Caco-2 (cell line): Measurements from ENCODE around the gene ATP8A2. TPM values are rescaled to one million over a fixed set of nuclear protein-coding genes. Genes with fewer than 3 reads are reported as not detected.

Experiments used
- BruUV-seq: library from RNA; stranded (reverse); fragments of 400-500 nt; replicated peaks from 2 replicates; lab custom pipeline; 2021; lab: Mats Ljungman, UMichigan
- CTCF ChIA-PET: fragments of 300-600 bp; sonication (Branson Sonifier 250); formaldehyde crosslinking; loops from one replicate; lab custom pipeline; 2022; ENCODE audit warnings: antibody characterized with exemption; lab: Charles Lee
- POLR2A ChIA-PET: fragments of 300-600 bp; sonication (Branson Sonifier 250); formaldehyde crosslinking; loops from one replicate; lab custom pipeline; 2022; ENCODE audit warnings: antibody characterized with exemption; lab: Charles Lee
- DNase-seq, 2 experiments: peaks; one replicate each; pipeline versions ENCODE4 v3.0.0 to v3.0.0-alpha.2; 2020 to 2022
- H3K27me3 ChIP-seq: replicated peaks from 2 replicates; pipeline ENCODE4 v1.6.0; 2011; ENCODE audit warnings: low read length; ENCODE audit not compliant: control insufficient read depth, insufficient read depth
- H3K36me3 ChIP-seq: 2 replicates; pipeline ENCODE4 v1.5.1; 2011; ENCODE audit warnings: low read length; ENCODE audit not compliant: control insufficient read depth, insufficient read depth
- H3K4me1 ChIP-seq: fragments of 250-450 bp; sonication (Bioruptor Pico); 2 replicates; pipeline ENCODE4 v1.5.1; 2020; ENCODE audit warnings: mild to moderate bottlenecking
- H3K4me3 ChIP-seq: 2 replicates; pipeline ENCODE4 v1.5.1; 2011; ENCODE audit warnings: low read depth, mild to moderate bottlenecking, control low read depth, low read length
- H3K9me3 ChIP-seq: fragments of 250-450 bp; sonication (Bioruptor Pico); 2 replicates; pipeline ENCODE4 v1.5.1; 2020; ENCODE audit warnings: mild to moderate bottlenecking, moderate library complexity
- H3K27ac Mint-ChIP-seq: one replicate; pipeline ENCODE4 v1.8.0; 2022; ENCODE audit warnings: mixed read lengths; ENCODE audit not compliant: unreplicated experiment
- H3K27me3 Mint-ChIP-seq: one replicate; pipeline ENCODE4 v1.8.0; 2022; ENCODE audit warnings: mixed read lengths; ENCODE audit not compliant: insufficient read depth, unreplicated experiment
- H3K36me3 Mint-ChIP-seq: one replicate; pipeline ENCODE4 v1.8.0; 2022; ENCODE audit warnings: mild to moderate bottlenecking, mixed read lengths; ENCODE audit not compliant: insufficient read depth, unreplicated experiment
- H3K4me1 Mint-ChIP-seq: one replicate; pipeline ENCODE4 v1.8.0; 2022; ENCODE audit warnings: low read depth, mixed read lengths; ENCODE audit not compliant: unreplicated experiment
- H3K4me3 Mint-ChIP-seq: one replicate; pipeline ENCODE4 v1.8.0; 2022; ENCODE audit warnings: mild to moderate bottlenecking, moderate library complexity, mixed read lengths; ENCODE audit not compliant: unreplicated experiment
- H3K9me3 Mint-ChIP-seq: one replicate; pipeline ENCODE4 v1.8.0; 2022; ENCODE audit warnings: mixed read lengths; ENCODE audit not compliant: unreplicated experiment
- intact Hi-C: fragments of 100-400 bp; cut with micrococcal nuclease; formaldehyde crosslinking; loops from one replicate; pipeline ENCODE4 v1.10.0; 2022; ENCODE audit not compliant: unreplicated experiment
- total RNA-seq: library from RNA; stranded (reverse); gene quantifications from 2 replicates; pipeline ENCODE4 v1.2.3, GENCODE V29; 2022
- TF ChIP-seq, protein P1 (sequence below), 2 experiments: fragments of 200-600 bp in 1 of 2; IDR thresholded peaks; 1 replicate in 1 of 2; 2 replicates in 1 of 2; pipeline versions ENCODE4 v1.5.1 to v1.8.0; 2011 to 2022; ENCODE audit warnings: antibody characterized with exemption in 1 of 2, control low read depth in 1 of 2, inconsistent platforms in 1 of 2, low read depth in 1 of 2, low read length in 1 of 2, mild to moderate bottlenecking in 1 of 2, moderate library complexity in 1 of 2; ENCODE audit not compliant: insufficient read depth in 1 of 2, severe bottlenecking in 1 of 2, unreplicated experiment in 1 of 2

The ATP8A2 gene
- total RNA-seq, 1 experiment from 2014 or later = 0.05 TPM

DNA sequence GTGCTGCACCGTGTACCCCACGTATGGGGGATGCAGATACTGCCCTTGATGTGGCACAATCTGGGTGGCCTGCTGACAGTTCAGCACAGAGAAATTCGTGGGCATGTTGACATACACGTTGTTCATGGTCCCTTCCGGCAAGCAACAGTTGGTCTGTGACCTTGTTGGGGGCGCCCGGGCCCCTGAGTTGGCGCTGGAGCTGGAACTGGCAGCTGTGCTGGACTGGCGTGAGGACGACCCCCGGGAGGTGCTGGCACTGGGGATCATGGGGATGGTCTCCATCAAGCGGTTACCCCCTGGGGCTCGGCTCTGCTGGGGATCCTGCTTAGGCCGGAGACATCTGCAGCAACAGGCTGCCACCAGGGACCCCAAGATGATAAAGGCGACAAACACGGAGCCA is 674.9 kb downstream of the ATP8A2 start:
- H3K4me1 Mint-ChIP-seq = no peaks in the 10 kb centered on the region
- intact Hi-C loops = no loop called here
- H3K27me3 Mint-ChIP-seq = peaks cover 2% of the 10 kb centered on the region
- H3K4me1 ChIP-seq = no peaks in the 10 kb centered on the region
- POLR2A ChIA-PET = no interaction called here
- no peak overlapping the region for H3K27ac Mint-ChIP-seq
- no peak for DNase-seq
- peaks cover 1% of the 10 kb centered on the region; the same call in 1 of the 2 replicates for H3K27me3 ChIP-seq
- TF ChIP-seq, protein P1, sequence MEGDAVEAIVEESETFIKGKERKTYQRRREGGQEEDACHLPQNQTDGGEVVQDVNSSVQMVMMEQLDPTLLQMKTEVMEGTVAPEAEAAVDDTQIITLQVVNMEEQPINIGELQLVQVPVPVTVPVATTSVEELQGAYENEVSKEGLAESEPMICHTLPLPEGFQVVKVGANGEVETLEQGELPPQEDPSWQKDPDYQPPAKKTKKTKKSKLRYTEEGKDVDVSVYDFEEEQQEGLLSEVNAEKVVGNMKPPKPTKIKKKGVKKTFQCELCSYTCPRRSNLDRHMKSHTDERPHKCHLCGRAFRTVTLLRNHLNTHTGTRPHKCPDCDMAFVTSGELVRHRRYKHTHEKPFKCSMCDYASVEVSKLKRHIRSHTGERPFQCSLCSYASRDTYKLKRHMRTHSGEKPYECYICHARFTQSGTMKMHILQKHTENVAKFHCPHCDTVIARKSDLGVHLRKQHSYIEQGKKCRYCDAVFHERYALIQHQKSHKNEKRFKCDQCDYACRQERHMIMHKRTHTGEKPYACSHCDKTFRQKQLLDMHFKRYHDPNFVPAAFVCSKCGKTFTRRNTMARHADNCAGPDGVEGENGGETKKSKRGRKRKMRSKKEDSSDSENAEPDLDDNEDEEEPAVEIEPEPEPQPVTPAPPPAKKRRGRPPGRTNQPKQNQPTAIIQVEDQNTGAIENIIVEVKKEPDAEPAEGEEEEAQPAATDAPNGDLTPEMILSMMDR (IDR thresholded peaks at IDR 0.05; ENCODE audit: insufficient read depth in 1 of 2, low read depth in 1 of 2, low read length in 1 of 2, severe bottlenecking in 1 of 2, unreplicated experiment in 1 of 2) = no peak
- H3K36me3 ChIP-seq = no peaks in the 10 kb centered on the region
- H3K9me3 Mint-ChIP-seq = no peaks in the 10 kb centered on the region
- no peaks in the 10 kb centered on the region for H3K9me3 ChIP-seq
- no TSS peak for BruUV-seq
- H3K36me3 Mint-ChIP-seq = no peaks in the 10 kb centered on the region
- H3K4me3 ChIP-seq = no peak overlapping the region
- CTCF ChIA-PET = no interaction called here
- no peak overlapping the region for H3K4me3 Mint-ChIP-seq

DNA sequence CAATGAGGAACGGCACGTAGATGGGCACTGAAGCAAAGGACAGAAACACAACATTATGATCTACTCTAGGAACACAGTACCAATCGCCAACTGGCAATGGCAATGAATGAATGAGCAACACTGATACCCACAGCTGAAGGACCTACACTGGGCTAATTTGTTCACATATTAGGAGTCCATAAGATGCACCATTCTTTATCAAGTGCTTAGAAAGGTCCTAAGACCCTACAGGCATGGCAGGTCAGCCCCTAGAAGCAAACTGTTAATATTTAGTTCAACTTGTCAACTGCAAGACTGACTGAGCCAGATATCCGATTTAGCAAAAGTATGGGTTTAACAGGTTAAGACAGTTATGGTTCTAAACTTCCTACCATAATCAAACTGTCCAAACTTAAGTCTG is 675.3 kb downstream of the ATP8A2 start:
- no peak overlapping the region for H3K4me3 ChIP-seq
- TF ChIP-seq, protein P1 (IDR thresholded peaks at IDR 0.05; ENCODE audit: insufficient read depth in 1 of 2, low read depth in 1 of 2, low read length in 1 of 2, severe bottlenecking in 1 of 2, unreplicated experiment in 1 of 2) = no peak
- POLR2A ChIA-PET = no interaction called here
- Mint-ChIP-seq H3K36me3 (no peaks in the 10 kb centered on the region), H3K9me3 (no peaks in the 10 kb centered on the region), H3K27me3 (peaks cover 2% of the 10 kb centered on the region), H3K27ac (no peak overlapping the region), H3K4me1 (no peaks in the 10 kb centered on the region), H3K4me3 (no peak overlapping the region)
- intact Hi-C loops = no loop called here
- peaks cover 1% of the 10 kb centered on the region; the same call in 1 of the 2 replicates for H3K27me3 ChIP-seq
- H3K9me3 ChIP-seq = no peaks in the 10 kb centered on the region
- CTCF ChIA-PET = no interaction called here
- no peak for DNase-seq
- BruUV-seq = no TSS peak
- H3K36me3 ChIP-seq = no peaks in the 10 kb centered on the region
- no peaks in the 10 kb centered on the region for H3K4me1 ChIP-seq

DNA sequence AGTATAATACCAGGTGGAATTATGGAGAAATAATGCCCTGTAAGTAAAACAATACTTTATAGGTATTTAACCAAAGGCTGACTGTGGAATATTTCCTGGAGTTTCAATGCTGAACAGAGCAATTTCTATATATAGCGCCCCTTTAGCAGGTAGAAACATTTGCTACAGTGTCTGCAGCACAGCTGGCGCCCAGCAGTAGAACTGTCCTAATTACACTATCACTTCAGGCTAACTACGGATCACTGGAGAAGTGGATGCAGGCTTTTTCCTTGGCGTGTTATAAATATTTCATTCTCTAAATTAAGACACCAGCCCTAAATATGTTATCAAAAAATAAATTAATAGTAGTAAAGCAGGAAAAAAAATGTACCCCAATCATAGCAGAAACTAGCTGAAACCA is 677.0 kb downstream of the ATP8A2 start:
- Mint-ChIP-seq H3K9me3 (no peaks in the 10 kb centered on the region), H3K4me3 (no peak overlapping the region), H3K36me3 (no peaks in the 10 kb centered on the region), H3K27me3 (peaks cover 2% of the 10 kb centered on the region), H3K4me1 (no peaks in the 10 kb centered on the region), H3K27ac (no peak overlapping the region)
- TF ChIP-seq, protein P1 (IDR thresholded peaks at IDR 0.05; ENCODE audit: insufficient read depth in 1 of 2, low read depth in 1 of 2, low read length in 1 of 2, severe bottlenecking in 1 of 2, unreplicated experiment in 1 of 2) = no peak
- Histone ChIP-seq H3K4me3 (no peak overlapping the region), H3K9me3 (no peaks in the 10 kb centered on the region), H3K36me3 (no peaks in the 10 kb centered on the region), H3K27me3 (peaks cover 1% of the 10 kb centered on the region; the same call in 1 of the 2 replicates), H3K4me1 (no peaks in the 10 kb centered on the region)
- DNase-seq = no peak
- no TSS peak for BruUV-seq
- ChIA-PET CTCF (no interaction called here), POLR2A (no interaction called here)
- intact Hi-C loops = no loop called here
